KOPT-K1 (cell line): ENCODE measurements around the gene SPATA13.
"Not testable (repeated sequence)": the region's sequence is repeated elsewhere in the genome, so short reads cannot be mapped to it uniquely, and the experiment has no call there.

ENCODE experiments used
- H3K27ac ChIP-seq: fragments of 200-600 bp; sonication (generic); 2 replicates; pipeline ENCODE4 v1.5.1; 2016; ENCODE audit warnings: antibody characterized with exemption, mild to moderate bottlenecking, low read depth, low read length; ENCODE audit not compliant: poor library complexity, severe bottlenecking
- H3K36me3 ChIP-seq: fragments of 200-600 bp; sonication (generic); 2 replicates; pipeline ENCODE4 v1.5.1; 2017; ENCODE audit warnings: antibody characterized with exemption, mild to moderate bottlenecking, low read length, moderate library complexity; ENCODE audit not compliant: insufficient read depth
- H3K9me3 ChIP-seq: fragments of 200-600 bp; sonication (generic); 2 replicates; pipeline ENCODE4 v1.5.1; 2017; ENCODE audit warnings: antibody characterized with exemption, low read length, mild to moderate bottlenecking; ENCODE audit not compliant: insufficient read depth, poor library complexity, severe bottlenecking

The SPATA13 gene

DNA sequence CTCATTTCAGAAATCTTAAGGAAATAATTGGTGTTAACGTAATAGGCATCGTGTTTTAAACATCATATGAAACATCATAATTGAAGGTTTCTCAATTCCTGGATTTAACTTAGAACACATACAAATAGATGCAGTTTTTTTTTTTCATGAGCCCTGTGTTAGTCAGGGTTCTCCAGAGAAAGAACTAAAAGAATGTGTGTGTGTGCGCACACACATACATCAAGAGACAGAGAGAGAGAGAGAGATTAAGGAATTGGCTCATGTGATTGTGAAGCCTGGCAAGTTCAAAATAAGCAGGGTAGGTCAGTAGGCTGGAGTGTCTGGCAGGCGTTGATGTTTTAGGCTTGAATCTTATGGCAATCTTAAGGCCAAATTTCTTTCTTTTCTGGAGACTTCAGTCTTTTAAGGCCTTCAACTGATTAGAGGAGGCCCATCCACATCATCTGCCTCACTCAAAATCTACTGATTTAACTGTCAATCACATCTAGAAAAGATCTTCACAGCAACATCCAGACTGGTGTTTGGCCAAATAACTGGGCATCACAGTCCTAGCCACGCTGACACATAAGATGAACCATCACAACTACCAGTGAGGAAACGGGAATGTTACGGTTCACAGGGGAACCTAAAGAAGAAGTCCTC, 25.2 kb downstream of the SPATA13 start:
- Histone ChIP-seq H3K27ac (no peak overlapping the region), H3K9me3 (peaks cover 17% of the 10 kb centered on the region), H3K36me3 (no peaks in the 10 kb centered on the region)

DNA sequence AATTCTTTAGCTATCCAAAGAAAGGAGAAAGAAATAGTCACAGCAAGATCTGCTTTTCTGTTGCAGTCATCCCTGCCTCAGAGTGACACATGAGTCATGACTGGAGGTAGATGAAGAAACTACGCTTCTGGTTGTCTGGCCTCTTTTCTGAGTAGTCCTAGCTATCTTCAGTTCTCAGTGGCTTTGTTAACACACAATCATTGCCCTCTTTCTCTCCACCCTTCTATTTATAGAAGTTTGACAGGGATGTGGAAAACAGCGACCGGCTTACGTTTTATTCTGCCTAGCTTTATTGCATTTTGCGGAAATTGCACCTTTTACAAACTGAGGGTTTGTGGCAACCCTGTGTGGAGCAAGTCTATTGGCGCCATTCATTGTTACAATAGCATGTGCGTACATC, 26.7 kb downstream of the SPATA13 start:
- Histone ChIP-seq H3K36me3 (no peaks in the 10 kb centered on the region), H3K27ac (no peak overlapping the region), H3K9me3 (peaks cover 9% of the 10 kb centered on the region)

DNA sequence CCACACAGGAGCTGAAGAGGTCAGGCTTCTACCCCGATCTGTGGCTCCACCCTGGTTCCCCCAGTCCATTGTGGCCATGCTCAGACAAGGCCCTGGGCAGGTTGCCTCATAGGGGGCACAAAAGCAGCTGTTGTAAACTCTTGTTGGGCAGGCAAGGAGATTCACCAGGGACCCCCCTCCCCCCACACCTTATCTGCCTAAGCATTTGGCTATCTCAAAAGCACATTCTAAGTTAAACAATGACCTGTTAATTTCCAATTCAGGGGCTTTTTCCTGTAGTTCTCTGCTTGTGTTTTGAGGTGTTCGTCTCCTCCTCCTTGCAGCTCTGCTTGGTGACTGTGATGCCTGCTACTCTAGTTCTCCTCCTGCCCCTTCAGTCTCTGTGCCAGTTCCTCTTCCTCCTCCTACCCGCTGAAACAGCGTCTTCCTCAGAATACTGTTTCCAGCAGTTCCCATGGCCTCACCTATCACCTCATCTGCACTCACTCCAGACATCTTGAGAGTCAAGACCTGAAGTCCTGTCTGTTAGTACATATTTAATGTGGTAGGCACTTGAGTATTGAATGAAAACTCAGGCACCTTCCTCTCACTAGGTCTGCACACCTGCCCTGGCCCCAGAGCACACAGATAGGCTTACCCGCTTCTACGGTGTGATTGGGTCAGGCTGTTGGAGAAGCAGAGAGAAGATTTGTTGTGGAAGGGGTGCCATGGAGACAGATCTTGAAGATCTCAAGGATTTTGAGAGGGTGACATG, 31.7 kb downstream of the SPATA13 start:
- Histone ChIP-seq H3K9me3 (peaks cover 7% of the 10 kb centered on the region), H3K27ac (no peak overlapping the region), H3K36me3 (no peaks in the 10 kb centered on the region)

DNA sequence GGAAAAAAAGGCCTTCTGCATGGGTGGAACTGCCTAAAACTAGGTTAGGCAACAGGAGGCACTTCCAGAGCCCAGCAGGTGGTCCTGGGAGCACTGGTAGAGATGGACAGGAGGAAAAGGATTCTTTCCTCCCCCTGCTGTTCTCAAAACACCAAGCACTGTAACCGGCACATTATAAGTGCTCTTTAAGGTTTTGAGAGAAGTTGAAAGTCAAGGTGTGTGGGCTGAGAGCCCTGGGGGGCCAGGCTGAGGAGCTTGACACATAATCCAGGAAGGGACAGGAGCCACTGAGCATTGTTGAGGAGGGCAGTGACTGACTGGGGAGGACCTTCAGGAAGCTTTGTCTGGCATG, 32.3 kb downstream of the SPATA13 start:
- Histone ChIP-seq H3K27ac (no peak overlapping the region), H3K9me3 (peaks cover 7% of the 10 kb centered on the region), H3K36me3 (no peaks in the 10 kb centered on the region)

DNA sequence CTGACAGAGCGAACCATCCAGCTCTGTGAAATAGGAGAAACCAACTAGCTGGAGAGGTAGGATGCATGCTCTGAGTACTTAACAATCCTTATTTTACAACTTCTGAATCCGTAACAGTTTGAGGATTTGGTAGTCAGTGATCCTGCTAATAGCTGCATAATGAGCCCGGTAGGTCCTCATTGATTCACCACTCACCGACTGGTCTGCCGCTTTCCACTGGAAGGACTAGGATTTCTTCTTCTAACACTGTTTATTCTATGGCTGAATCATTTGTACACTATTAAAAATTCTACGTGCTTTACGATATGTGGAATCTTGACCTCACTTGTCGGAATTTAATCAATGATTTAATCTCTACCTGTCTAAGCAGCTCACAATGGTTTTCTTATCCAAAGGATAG, 33.9 kb downstream of the SPATA13 start:
- Histone ChIP-seq H3K9me3 (no peaks in the 10 kb centered on the region), H3K27ac (no peak overlapping the region), H3K36me3 (no peaks in the 10 kb centered on the region)

DNA sequence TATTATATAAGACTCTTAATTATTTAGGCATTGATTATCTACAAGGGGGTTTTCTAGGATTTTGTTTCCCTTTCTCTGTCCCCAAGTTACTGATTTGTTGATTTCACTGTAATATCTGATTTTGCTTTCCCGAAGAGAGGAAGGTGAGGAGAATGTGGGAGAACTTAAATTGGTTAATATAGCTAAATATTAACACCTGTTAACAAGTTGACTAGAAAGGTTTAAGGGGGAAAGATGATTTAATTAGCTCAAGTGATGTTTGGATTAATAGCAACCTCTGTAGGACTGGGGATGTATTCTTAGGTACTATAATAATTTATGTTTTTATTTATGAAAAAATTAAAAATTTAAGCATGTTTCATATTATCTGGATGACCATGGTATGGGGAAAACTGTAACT, 35.1 kb downstream of the SPATA13 start:
- Histone ChIP-seq H3K36me3 (no peaks in the 10 kb centered on the region), H3K27ac (no peak overlapping the region), H3K9me3 (no peaks in the 10 kb centered on the region)

DNA sequence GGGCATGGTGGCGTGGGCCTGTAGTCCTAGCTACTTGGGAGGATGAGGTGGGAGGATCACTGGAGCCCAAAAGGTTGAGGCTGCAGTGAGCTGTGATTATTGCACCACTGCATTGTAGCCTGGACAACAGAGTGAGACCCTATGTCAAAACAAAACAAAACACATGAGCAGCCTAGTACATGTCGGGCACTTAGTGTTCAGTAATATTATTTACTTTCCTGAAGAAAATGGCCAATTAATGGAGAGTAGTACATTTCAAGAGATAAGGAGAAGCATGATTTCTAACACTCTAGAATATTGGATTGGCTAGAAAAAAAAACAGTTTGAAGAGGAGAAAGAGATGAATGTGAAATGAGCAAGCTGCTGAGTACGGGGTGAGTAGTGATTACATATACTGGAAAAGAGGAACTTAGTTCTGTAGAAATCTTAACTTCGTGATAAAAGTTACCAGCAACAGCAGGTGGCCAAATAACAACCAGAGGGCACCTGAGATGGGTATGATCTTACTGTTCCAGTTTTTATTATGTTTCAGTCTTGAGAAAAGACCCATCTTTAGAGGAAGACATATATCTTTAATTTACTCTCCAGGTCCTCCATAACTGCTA, 36.2 kb downstream of the SPATA13 start:
- Histone ChIP-seq H3K36me3 (no peaks in the 10 kb centered on the region), H3K9me3 (no peaks in the 10 kb centered on the region), H3K27ac (no peak overlapping the region)

DNA sequence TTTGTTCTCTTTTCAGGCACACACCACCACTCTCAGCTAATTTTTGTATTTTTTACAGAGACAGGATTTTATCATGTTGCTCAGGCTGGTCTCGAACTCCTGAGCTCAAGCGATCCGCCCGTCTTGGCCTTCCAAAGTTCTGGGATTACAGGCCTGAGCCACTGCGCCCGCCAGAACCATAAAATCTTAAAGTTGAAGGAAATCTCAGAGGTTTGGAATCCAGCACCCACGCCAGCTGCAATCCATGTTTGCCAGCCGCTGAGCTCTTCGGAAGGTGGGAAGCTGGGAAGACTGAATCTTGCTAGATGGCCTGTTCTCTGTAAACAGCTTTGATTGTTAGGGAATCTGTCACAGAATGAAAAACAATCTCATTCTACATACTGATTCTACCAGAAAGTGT, 38.5 kb downstream of the SPATA13 start:
- H3K9me3 ChIP-seq, result no peaks in the 10 kb centered on the region
- H3K36me3 ChIP-seq, result no peaks in the 10 kb centered on the region
- no peak overlapping the region for H3K27ac ChIP-seq

DNA sequence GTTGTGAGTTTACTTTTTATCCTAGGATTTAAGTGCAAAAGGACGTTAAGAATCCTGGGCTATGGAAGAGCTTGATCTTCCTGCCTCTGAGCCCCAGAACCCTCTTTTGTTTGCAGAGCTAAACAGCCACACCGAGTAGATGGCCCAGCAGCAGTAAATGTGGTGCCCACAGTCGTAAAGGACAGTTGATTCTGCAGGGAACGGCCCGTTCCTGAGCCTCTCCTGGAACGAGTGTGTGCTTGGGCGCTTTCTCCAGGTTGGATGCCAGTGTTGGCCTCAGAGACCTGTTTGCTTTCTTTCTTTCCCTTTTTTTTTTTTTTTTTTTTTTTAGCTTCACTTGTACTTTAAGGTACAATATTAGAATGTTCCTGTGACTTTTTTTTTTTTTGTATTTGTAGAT, 41.7 kb downstream of the SPATA13 start:
- Histone ChIP-seq H3K9me3 (no peaks in the 10 kb centered on the region), H3K36me3 (no peaks in the 10 kb centered on the region), H3K27ac (no peak overlapping the region)

DNA sequence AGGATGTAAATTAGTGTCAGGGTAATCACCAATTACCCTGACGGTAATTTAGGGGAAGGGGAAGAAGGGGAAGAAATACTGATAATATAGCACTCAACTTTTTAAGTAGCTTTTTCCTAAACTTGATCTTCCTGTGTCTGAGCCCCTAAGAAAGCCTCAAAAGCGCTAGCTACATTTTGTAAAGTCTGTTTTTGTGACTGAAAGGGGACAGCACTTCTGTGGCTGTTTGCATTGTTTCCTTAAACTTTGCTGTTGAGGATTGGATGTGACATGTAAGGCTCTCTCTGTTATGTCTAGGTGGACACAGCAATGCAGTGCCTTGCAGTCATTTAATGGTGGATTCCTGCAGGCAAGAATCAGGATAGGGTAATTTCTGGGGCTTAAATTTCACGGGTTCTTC, 42.8 kb downstream of the SPATA13 start:
- H3K27ac ChIP-seq, result peak overlapping the region; percentile 64
- no peaks in the 10 kb centered on the region for H3K9me3 ChIP-seq
- H3K36me3 ChIP-seq, result no peaks in the 10 kb centered on the region

DNA sequence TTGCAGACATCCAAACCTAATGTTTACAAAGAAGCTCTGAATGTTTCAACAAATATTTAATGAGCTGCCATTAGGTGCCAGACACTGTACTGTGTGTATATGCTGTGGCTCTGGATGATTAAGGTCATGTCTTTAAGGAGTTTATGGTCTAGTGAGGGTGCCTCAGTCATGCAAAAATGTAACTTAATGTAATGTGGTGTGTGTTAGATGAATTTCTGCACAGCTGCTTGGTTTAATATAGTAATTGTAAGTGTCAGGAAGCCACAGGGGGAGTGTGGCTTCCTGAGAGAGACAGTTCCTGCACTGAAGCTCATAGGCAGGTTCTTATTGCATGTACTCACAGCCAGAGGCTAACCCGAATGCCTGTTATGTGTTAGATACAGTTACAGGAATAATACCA, 43.3 kb downstream of the SPATA13 start:
- H3K27ac ChIP-seq, result peak overlapping the region; percentile 64
- H3K36me3 ChIP-seq, result no peaks in the 10 kb centered on the region
- H3K9me3 ChIP-seq, result no peaks in the 10 kb centered on the region

DNA sequence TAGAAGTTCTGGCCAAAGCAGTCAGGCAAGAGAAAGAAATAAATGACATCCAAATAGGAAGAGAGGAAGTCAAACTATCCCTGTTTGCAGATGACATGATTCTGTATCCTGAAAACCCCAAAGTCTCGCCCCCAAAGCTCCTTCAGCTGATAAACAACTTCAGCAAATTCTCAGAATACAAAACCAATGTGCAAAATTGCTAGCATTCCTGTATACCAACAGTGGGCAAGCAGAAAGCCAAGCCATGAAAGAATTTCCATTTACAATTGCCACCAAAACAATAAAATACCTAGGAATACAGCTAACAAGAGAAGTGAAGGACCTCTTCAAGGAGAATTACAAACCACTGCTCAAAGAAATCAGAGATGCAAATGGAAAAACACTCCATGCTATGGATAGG, 44.6 kb downstream of the SPATA13 start:
- H3K36me3 ChIP-seq, H3K27ac ChIP-seq, H3K9me3 ChIP-seq: not testable (repeated sequence)

DNA sequence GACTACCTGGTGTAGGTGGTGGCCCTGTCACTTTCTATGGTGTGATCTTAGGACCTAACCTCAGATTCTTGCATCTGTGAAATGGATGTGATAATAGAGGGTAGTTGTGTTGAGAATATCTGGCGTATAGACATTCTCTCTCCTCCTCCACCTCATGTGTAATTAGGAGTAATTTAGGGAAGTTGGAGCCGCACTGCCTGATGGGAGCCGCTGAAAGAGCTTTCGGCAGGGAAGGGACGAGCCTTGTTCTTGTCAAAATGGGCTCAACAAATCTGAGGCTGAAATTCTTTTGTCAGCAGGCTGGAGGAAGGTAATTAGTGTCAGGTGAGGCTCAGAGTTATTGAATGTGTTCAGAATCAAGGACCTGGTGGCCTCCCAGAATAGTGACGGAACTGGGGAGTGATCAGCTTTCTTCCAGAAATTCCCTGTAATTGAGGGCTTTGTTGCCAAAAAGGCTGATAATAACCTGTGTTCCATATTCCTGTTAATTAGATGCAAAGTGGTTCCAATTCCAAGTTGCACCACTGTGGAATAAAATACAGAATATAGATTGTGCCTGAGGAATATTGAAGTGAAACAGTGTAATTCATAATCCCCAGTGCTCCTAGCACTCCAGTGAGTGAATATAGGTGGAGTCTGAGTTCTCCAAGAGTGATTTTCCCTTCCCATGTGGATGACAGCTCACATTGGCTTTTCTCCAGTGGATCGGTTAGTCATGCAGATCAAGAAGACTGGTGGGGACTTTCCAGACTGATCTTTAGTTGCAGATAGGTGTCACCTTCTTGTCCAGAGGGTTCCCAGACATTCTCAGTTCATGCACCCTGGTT, 47.5 kb downstream of the SPATA13 start:
- H3K9me3 ChIP-seq, result no peaks in the 10 kb centered on the region
- H3K27ac ChIP-seq, result no peak overlapping the region
- no peaks in the 10 kb centered on the region for H3K36me3 ChIP-seq

DNA sequence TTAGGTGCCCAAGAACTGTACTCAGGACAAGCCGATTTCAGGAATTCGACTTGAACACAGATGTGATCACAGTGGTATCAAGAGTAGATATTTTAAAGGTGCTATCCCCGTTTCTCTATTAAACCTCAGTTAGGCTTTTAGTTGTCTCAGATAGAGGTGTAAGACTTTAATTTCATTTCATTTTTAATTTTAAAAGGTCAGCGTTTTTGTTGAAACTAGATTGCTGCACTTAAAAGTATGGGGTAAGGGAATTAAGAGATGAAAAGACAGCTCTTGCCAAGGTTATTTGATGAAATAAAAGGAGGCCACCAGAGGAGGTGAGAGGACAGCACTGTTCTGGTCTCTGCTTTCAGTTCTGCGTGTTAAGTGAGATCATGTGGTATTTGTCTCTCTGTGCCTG, 48.6 kb downstream of the SPATA13 start:
- Histone ChIP-seq H3K9me3 (no peaks in the 10 kb centered on the region), H3K27ac (no peak overlapping the region)

DNA sequence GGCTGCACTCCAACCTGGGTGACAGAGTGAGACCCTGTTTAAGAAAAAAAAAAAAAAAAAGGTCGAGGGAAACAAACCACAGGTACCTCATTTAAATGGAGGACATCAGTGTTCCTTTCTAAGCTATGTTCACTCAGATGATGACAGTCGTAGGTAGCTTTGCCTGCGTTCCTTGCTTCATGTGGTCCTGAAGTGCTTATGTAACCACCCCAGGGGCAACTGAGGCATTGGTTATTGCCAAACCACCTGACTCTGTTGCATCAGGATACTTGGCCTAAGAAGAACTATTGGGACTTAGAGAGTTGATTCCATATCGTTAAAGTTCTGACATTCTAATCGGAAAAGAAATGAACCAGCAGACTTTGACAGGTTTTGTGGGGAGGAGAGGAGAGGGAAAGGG, 51.7 kb downstream of the SPATA13 start:
- no peak overlapping the region for H3K27ac ChIP-seq
- H3K9me3 ChIP-seq, result no peaks in the 10 kb centered on the region
- no peaks in the 10 kb centered on the region for H3K36me3 ChIP-seq

More for the DNA sequence above, 48.6 kb downstream of the SPATA13 start:
- no peaks in the 10 kb centered on the region for H3K36me3 ChIP-seq
